GM12891 (cell line): ENCODE results near the gene FAM124A.

Experiments used
- POLR2A ChIP-seq: IDR thresholded peaks from 2 replicates; pipeline ENCODE4 v1.6.1; 2011; ENCODE audit warnings: low read depth, low read length, control low read depth
- POLR2AphosphoS5 ChIP-seq: IDR thresholded peaks from 2 replicates; pipeline ENCODE4 v1.6.1; 2011; ENCODE audit warnings: low read depth, low read length, control low read depth
- SPI1 ChIP-seq: IDR thresholded peaks from 2 replicates; pipeline ENCODE4 v1.6.1; 2011; ENCODE audit warnings: low read depth, low read length, control low read depth
- TAF1 ChIP-seq: IDR thresholded peaks from 2 replicates; pipeline ENCODE4 v1.6.1; 2011; ENCODE audit warnings: low read depth, low read length, control low read depth

GRCh38 chr13:51258612-51259548 lies 36.7 kb downstream of the FAM124A start:
- TF ChIP-seq POLR2A (no peak), POLR2AphosphoS5 (no peak), SPI1 (no peak), TAF1 (no peak)
